Measurements from ENCODE around the gene SBF1. TPM values are rescaled to one million over a fixed set of nuclear protein-coding genes. Genes with fewer than 3 reads are reported as not detected.

SBF1 gene
- total RNA-seq, 3 donors from 2014 or later: 30.6 to 33.1 (median 30.6) TPM

DNA sequence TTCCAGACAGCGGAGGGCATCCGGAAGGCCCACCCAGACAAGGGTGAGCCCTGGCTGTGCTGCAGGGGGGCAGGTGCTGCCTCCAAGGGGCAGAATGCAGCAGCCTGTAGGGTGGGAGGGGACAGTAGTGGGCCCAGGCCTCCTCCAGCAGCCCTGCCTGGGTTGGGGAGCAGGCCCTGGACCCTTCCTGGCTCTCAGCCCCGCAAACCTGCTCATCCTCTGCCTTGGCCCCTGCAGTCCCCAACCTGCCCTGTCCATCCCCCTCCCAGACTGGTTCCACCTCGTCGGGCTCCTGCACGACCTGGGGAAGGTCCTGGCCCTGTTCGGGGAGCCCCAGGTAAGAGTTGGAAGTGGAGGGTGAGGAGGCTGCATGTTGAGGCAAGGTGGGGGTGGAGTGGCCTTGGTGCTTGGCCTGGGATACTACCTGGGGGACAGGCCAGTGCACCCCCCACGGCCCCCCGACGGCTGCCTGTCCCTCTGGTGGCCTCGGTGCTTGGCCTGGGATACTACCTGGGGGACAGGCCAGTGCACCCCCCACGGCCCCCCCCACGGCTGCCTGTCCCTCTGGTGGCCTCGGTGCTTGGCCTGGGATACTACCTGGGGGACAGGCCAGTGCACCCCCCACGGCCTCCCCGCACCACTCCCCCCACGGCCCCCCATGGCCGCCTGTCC lies 13.3 kb upstream of the SBF1 start:
- intact Hi-C loops (cut with DNase I; ENCODE audit: low total_unique reads): no loop called here
- Histone ChIP-seq H3K4me1 (no peaks in the 10 kb centered on the region), H3K4me3 (no peak overlapping the region), H3K9me3 (no peaks in the 10 kb centered on the region), H3K36me3 (no peaks in the 10 kb centered on the region), H3K27me3 (peaks cover 0 to 2% of the 10 kb centered on the region in 2 donors), H3K27ac (no peak overlapping the region)
- DNase-seq (ENCODE audit: low spot score in 2 of 2): no peak
- TF ChIP-seq POLR2AphosphoS5 (IDR thresholded peaks at IDR 0.05) (no peak), POLR2A (IDR thresholded peaks at IDR 0.05) (no peak)
- TF ChIP-seq, protein P1, sequence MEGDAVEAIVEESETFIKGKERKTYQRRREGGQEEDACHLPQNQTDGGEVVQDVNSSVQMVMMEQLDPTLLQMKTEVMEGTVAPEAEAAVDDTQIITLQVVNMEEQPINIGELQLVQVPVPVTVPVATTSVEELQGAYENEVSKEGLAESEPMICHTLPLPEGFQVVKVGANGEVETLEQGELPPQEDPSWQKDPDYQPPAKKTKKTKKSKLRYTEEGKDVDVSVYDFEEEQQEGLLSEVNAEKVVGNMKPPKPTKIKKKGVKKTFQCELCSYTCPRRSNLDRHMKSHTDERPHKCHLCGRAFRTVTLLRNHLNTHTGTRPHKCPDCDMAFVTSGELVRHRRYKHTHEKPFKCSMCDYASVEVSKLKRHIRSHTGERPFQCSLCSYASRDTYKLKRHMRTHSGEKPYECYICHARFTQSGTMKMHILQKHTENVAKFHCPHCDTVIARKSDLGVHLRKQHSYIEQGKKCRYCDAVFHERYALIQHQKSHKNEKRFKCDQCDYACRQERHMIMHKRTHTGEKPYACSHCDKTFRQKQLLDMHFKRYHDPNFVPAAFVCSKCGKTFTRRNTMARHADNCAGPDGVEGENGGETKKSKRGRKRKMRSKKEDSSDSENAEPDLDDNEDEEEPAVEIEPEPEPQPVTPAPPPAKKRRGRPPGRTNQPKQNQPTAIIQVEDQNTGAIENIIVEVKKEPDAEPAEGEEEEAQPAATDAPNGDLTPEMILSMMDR (IDR thresholded peaks at IDR 0.05): no peak

DNA sequence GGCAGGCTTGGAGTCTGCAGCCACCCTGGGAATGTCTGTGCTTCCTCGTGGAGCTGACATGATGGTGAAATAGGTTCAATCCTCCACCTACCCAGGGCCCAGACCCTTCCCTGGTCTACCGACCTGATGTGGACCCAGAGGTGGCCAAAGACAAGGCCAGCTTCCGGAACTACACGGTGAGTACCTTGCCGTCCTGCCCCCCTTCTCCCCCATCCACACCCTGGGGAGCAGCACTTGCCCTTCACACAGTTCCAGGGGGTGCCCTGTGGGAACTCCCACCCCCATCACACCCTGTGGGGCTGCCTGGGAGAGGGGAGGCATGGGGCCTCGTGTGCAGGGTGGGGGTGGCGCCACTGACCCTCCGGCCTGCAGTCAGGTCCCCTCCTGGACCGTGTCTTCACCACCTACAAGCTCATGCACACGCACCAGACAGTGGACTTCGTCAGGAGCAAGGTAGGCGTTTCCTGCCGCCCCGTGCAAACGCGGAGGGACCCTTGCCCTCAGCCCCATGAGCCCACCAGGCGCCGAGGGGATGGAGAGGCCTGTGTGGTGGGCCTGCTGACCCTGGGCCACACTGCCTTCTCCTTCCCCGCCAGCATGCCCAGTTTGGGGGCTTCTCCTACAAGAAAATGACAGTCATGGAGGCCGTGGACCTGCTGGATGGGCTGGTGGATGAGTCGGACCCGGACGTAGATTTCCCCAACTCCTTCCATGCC lies 12.6 kb upstream of the SBF1 start:
- no peaks in the 10 kb centered on the region for H3K9me3 ChIP-seq
- H3K4me1 ChIP-seq: no peaks in the 10 kb centered on the region
- intact Hi-C loops (cut with DNase I; ENCODE audit: low total_unique reads): no loop called here
- no peak for DNase-seq (ENCODE audit: low spot score in 2 of 2)
- H3K27ac ChIP-seq: no peak overlapping the region
- no peak for TF ChIP-seq POLR2A (IDR thresholded peaks at IDR 0.05)
- H3K36me3 ChIP-seq: no peaks in the 10 kb centered on the region
- H3K4me3 ChIP-seq: no peak overlapping the region
- H3K27me3 ChIP-seq: peaks cover 0 to 6% of the 10 kb centered on the region in 2 donors

DNA sequence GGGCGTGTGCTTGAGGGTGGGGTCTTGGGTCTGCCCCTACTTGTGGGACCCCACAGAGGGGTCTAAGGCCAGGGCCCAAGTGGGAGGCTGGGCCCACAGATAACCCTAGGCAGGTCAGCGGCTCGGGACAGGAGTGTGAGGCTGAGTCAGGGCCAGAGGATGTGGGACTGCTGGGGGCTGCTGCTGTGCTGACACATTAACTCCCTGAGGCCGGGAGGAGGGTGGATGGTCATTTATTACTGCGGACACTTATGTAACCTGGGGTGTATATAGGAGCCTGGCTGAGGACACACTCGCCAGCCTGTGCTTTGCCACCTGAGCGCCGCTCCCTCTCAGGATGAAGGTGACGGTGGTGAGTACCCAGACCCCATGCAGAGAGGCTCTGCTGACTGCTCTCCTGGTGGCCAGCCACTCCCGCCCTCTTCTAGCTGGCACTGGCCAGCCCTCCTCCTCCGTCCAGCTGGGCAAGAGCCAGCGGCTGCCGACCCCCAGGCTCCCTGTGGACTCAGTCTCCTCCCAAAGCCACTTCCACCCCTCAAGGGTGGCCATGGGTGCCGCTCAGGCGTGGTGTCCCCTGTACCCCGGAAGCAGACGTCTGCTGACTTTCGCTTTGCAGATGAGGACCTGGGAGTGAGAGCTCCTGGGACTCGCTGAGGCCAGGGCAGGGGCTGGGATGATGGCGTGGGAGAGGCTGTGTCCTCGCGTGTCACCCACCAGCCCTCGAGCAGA lies 11.9 kb upstream of the SBF1 start, which contains the start of gene MIOX:
Gene MIOX, plus strand, starts transcription at position 299 of the 729 bp plus-strand sequence. Its CDS starts 39 bp downstream, at position 338.
- Histone ChIP-seq H3K36me3 (no peaks in the 10 kb centered on the region), H3K27ac (no peak within 1 kb of the TSS), H3K9me3 (no peaks in the 10 kb centered on the region), H3K4me3 (no peak within 1 kb of the TSS), H3K27me3 (peaks cover 2 to 12% of the 10 kb centered on the region in 2 donors), H3K4me1 (peaks cover 4% of the 10 kb centered on the region in 2 donors)
- no peak for DNase-seq (ENCODE audit: low spot score in 2 of 2)
- intact Hi-C loops (cut with DNase I; ENCODE audit: low total_unique reads): no loop called here
- no peak for TF ChIP-seq POLR2AphosphoS5 (IDR thresholded peaks at IDR 0.05)
- no peak for TF ChIP-seq POLR2A (IDR thresholded peaks at IDR 0.05)
- TF ChIP-seq, protein P1 (IDR thresholded peaks at IDR 0.05): no peak

DNA sequence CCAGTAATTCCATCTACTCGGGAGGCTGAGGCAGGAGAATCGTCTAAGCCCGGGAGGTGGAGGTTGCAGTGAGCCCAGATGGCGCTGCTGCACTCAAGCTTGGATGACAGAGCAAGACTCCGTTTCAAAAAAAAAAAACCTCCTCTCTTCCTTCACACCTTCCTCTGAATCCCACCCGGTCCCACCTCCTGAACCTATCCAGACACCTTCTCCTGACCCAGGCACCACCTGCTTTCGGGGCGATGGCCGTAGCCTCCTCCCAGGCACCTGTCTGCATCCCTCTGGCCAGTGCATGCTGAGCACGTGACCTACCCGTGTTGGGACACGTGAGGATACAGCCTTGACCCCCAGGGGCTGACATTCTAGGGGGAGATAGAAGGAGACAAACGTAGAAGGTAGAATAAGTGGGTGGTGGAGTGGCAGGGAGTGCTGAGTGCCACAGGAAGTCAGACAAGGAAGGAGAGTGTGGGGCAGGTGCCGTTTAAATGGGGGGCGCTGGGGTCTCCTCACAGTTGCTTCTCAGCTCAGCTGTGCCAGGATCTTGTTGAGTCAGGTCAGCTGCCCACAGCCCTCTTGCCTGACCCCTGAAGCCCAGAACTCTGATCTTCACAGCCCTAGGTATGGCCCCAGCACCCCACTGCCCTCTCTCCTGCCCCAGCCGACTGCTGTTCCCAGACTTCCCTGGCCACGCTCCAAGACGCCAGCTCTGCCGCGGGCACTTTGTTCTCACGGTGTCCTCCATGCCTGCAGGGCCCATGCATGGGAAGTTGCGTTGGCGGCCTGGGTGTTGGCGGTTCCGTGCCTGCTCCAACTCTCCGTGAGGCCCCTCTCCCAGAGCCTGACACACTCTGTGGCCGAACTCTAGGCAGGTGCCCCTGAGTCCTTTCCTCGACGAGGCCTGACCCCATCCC lies 10.6 kb upstream of the SBF1 start:
- TF ChIP-seq POLR2A (IDR thresholded peaks at IDR 0.05) (no peak), POLR2AphosphoS5 (IDR thresholded peaks at IDR 0.05) (no peak)
- TF ChIP-seq, protein P1 (IDR thresholded peaks at IDR 0.05): no peak
- Histone ChIP-seq H3K4me1 (peaks cover 4 to 10% of the 10 kb centered on the region in 2 donors), H3K27me3 (peaks cover 8 to 16% of the 10 kb centered on the region in 2 donors), H3K36me3 (no peaks in the 10 kb centered on the region), H3K4me3 (no peak overlapping the region), H3K9me3 (no peaks in the 10 kb centered on the region), H3K27ac (no peak overlapping the region)
- DNase-seq (ENCODE audit: low spot score in 2 of 2): no peak
- intact Hi-C loops (cut with DNase I; ENCODE audit: low total_unique reads): no loop called here
